GM12874 (cell line): ENCODE measurements around the gene SORL1.

Experiments used
- TF ChIP-seq, protein P1 (sequence below): IDR thresholded peaks from 2 replicates; pipeline ENCODE4 v1.5.1; 2011; ENCODE audit warnings: low read depth, mild to moderate bottlenecking, control low read depth, low read length, moderate library complexity; ENCODE audit not compliant: insufficient read depth

The SORL1 gene

GRCh38 chr11:121552644-121553043, 100.5 kb downstream of the SORL1 start:
- TF ChIP-seq, protein P1, sequence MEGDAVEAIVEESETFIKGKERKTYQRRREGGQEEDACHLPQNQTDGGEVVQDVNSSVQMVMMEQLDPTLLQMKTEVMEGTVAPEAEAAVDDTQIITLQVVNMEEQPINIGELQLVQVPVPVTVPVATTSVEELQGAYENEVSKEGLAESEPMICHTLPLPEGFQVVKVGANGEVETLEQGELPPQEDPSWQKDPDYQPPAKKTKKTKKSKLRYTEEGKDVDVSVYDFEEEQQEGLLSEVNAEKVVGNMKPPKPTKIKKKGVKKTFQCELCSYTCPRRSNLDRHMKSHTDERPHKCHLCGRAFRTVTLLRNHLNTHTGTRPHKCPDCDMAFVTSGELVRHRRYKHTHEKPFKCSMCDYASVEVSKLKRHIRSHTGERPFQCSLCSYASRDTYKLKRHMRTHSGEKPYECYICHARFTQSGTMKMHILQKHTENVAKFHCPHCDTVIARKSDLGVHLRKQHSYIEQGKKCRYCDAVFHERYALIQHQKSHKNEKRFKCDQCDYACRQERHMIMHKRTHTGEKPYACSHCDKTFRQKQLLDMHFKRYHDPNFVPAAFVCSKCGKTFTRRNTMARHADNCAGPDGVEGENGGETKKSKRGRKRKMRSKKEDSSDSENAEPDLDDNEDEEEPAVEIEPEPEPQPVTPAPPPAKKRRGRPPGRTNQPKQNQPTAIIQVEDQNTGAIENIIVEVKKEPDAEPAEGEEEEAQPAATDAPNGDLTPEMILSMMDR = no peak

GRCh38 chr11:121553389-121553788, 101.3 kb downstream of the SORL1 start:
- TF ChIP-seq, protein P1 = no peak

GRCh38 chr11:121553806-121554205, 101.7 kb downstream of the SORL1 start:
- TF ChIP-seq, protein P1 = no peak

GRCh38 chr11:121554552-121554951, 102.4 kb downstream of the SORL1 start:
- TF ChIP-seq, protein P1 = no peak

- TF ChIP-seq, protein P1 = no peak
These were observed 103.0 kb downstream of the SORL1 start for GRCh38 chr11:121555121-121555520.

GRCh38 chr11:121556937-121557336, 104.8 kb downstream of the SORL1 start:
- TF ChIP-seq, protein P1 = no peak

- TF ChIP-seq, protein P1 = no peak
These were observed 105.2 kb downstream of the SORL1 start for GRCh38 chr11:121557348-121557747.
